Heart right ventricle (tissue), 16 donors: ENCODE data around the gene FOXC1. TPM values are rescaled to one million over a fixed set of nuclear protein-coding genes. Genes with fewer than 3 reads are reported as not detected.
A peak's percentile ranks its signal among the peaks of the same experiment; 100 is the strongest.

Experiments used
- ATAC-seq, 8 donors: fragments of 200-7000 bp; cut with Tn5 transposase; one replicate each; pipeline ENCODE4 v1.9.1; 2020; ENCODE audit warnings: mild to moderate bottlenecking in 8 of 8, moderate library complexity in 8 of 8, moderate number of reproducible peaks in 1 of 8
- DNase-seq, 2 donors: peaks; one replicate each; pipeline ENCODE4 v3.0.0-alpha.2; 2020
- H3K27ac ChIP-seq, 10 donors: fragments of 200-600 bp; sonication (generic) in 2 of 10; one replicate each; pipeline versions ENCODE4 v1.5.0 to v1.8.0; 2020 to 2022; ENCODE audit warnings: mild to moderate bottlenecking in 3 of 10
- H3K27me3 ChIP-seq, 7 donors: fragments of 200-600 bp; one replicate each; pipeline ENCODE4 v1.8.0; 2021 to 2022; ENCODE audit warnings: mild to moderate bottlenecking in 2 of 7
- H3K36me3 ChIP-seq, 9 donors: fragments of 200-600 bp; sonication (generic) in 1 of 9; one replicate each; pipeline versions ENCODE4 v1.5.0 to v1.8.0; 2020 to 2022; ENCODE audit warnings: mild to moderate bottlenecking in 2 of 9
- H3K4me1 ChIP-seq, 9 donors: fragments of 200-600 bp; sonication (generic) in 1 of 9; one replicate each; pipeline versions ENCODE4 v1.5.0 to v1.8.0; 2020 to 2022; ENCODE audit warnings: mild to moderate bottlenecking in 4 of 9
- H3K4me3 ChIP-seq, 10 donors: fragments of 200-600 bp; sonication (generic) in 2 of 10; one replicate each; pipeline versions ENCODE4 v1.5.0 to v1.8.0; 2020 to 2022; ENCODE audit warnings: mild to moderate bottlenecking in 7 of 10, moderate library complexity in 2 of 10
- H3K9me3 ChIP-seq, 11 donors: fragments of 200-600 bp in 10 of 11; sonication (generic) in 2 of 11; one replicate each; pipeline versions ENCODE4 v1.5.0 to v1.8.0; 2013 to 2022; ENCODE audit warnings: mild to moderate bottlenecking in 2 of 11, control low read depth in 1 of 11, moderate library complexity in 1 of 11
- CTCF ChIP-seq, 9 donors: fragments of 200-600 bp; sonication (generic) in 2 of 9; IDR thresholded peaks; one replicate each; pipeline versions ENCODE4 v1.5.0 to v1.8.0; 2021 to 2022; ENCODE audit warnings: antibody characterized with exemption in 9 of 9, mild to moderate bottlenecking in 5 of 9, moderate library complexity in 1 of 9
- WGBS, 2 donors: extraction: QIAGEN DNeasy Blood & Tissue Kit; methylation state at CpG; one replicate each; pipeline ENCODE4 v1.1.7; 2013; ENCODE audit warnings: inconsistent platforms in 1 of 2; 5-methylcytosine and 5-hydroxymethylcytosine counted together
- intact Hi-C, 10 donors: fragments of 100-400 bp; cut with DNase I; formaldehyde crosslinking; loops; one replicate each; pipeline versions ENCODE4 v1.11.1 to v1.14.2; 2022
- polyA plus RNA-seq, 2 donors: library from polyadenylated mRNA; stranded (reverse); fragments of 200-250 nt; gene quantifications; one replicate each; pipeline ENCODE4 v1.2.3, GENCODE V29; 2013
- total RNA-seq, 10 donors: library from RNA; stranded (reverse); fragmentation: NEBNext Ultra II Directional in 3 of 10; extraction: Animal tissue kit (Norgen Biotek cat#: 25700) in 3 of 10; gene quantifications; one replicate each; pipeline versions ENCODE4 v1.2.1 to v1.2.4, GENCODE V29; 2021 to 2023
- donor health status: Arrhythmogenic right ventricular cardiomyopathy.
- donor health status: ischemic (EF 13 %, LVEDD 7.1; RV severe dilation, severe dysfunction).
- donor health status: healthy with polysubstance abuse.
- donor health status: DM: no; HTN: yes; CAD: no.
- donor health status: DM: no; HTN: no; CAD: no.
- donor health status: ischemic (EF 25% LVEDD 6.9; RV normal size, moderate dysfunction).
- donor health status: ischemic (EF 25% LVEDD 5.7; RV mildly dilated, moderate dysfunction).
- donor health status: healthy.
- donor health status: DM: yes; HTN: yes; CAD: no.
- donor health status: Ischemic cardiomyopathy.
- donor health status: ischemic (EF 35%, LVEDD 5.7; RV mildly dilated, moderate dysfunction).
- donor health status: nonischemic (EF 11% LVEDD 7.7; RV severe dilation, severe dysfunction).
- donor health status: DM: yes; HTN: yes; CAD: no.
- donor health status: PGD.
- donor health status: ischemic (EF 29% LVEDD 5.4; RV normal size, mild dysfunction).
- donor health status: nonischemic (EF 23%, LVEDD 6.1; RV moderate dilation, normal function).

The FOXC1 gene
- total and polyA plus RNA-seq, 12 donors, result 2.8 to 7.4 (median 4.0) TPM

GRCh38 chr6:1640476-1640875 lies 30.8 kb downstream of the FOXC1 start:
- H3K36me3 ChIP-seq, result no peaks in the 10 kb centered on the region
- peaks cover 0 to 25% (median 6%) of the 10 kb centered on the region in 9 donors for H3K4me1 ChIP-seq
- no peak overlapping the region for H3K4me3 ChIP-seq
- TF ChIP-seq CTCF (IDR thresholded peaks at IDR 0.05), result no peak
- intact Hi-C loops, result no loop called here
- DNase-seq (no peak), ATAC-seq (no peak)
- no peak overlapping the region for H3K27ac ChIP-seq
- no peaks in the 10 kb centered on the region for H3K9me3 ChIP-seq
- no peaks in the 10 kb centered on the region for H3K27me3 ChIP-seq
- 91 to 93% methylated on average over 8 of the region's 8 CpGs for WGBS, 2 donors

GRCh38 chr6:1641343-1641885 lies 31.7 kb downstream of the FOXC1 start:
- peaks cover 0 to 2% (median 0%) of the 10 kb centered on the region in 7 donors for H3K27me3 ChIP-seq
- peaks cover 0 to 17% (median 2%) of the 10 kb centered on the region in 9 donors for H3K4me1 ChIP-seq
- DNase-seq (no peak), ATAC-seq (no peak)
- H3K9me3 ChIP-seq, result no peaks in the 10 kb centered on the region
- WGBS, 2 donors, result 83 to 84% methylated on average over 12 of the region's 12 CpGs
- H3K36me3 ChIP-seq, result no peaks in the 10 kb centered on the region
- intact Hi-C loops, result no loop called here
- H3K4me3 ChIP-seq, result no peak overlapping the region
- H3K27ac ChIP-seq, result no peak overlapping the region
- no peak for TF ChIP-seq CTCF (IDR thresholded peaks at IDR 0.05)

GRCh38 chr6:1643111-1643510 lies 33.4 kb downstream of the FOXC1 start:
- no peak overlapping the region for H3K27ac ChIP-seq
- intact Hi-C loops, result no loop called here
- H3K9me3 ChIP-seq, result no peaks in the 10 kb centered on the region
- DNase-seq (no peak), ATAC-seq (peak in 3 of 8 donors; percentile 34 to 52 (median 46))
- TF ChIP-seq CTCF (IDR thresholded peaks at IDR 0.05), result no peak
- no peaks in the 10 kb centered on the region for H3K36me3 ChIP-seq
- peaks cover 0 to 2% (median 0%) of the 10 kb centered on the region in 7 donors for H3K27me3 ChIP-seq
- no peak overlapping the region for H3K4me3 ChIP-seq
- WGBS, 2 donors, result 59 to 61% methylated on average over 7 of the region's 7 CpGs
- peaks cover 0 to 17% (median 2%) of the 10 kb centered on the region in 9 donors for H3K4me1 ChIP-seq

- ATAC-seq, result peak in 1 of 8 donors; percentile 18
- intact Hi-C loops, result no loop called here
- no peaks in the 10 kb centered on the region for H3K36me3 ChIP-seq
- DNase-seq, result no peak
- no peak overlapping the region for H3K4me3 ChIP-seq
- H3K27ac ChIP-seq, result no peak overlapping the region
- 88 to 89% methylated on average over 18 of the region's 18 CpGs for WGBS, 2 donors
- no peak for TF ChIP-seq CTCF (IDR thresholded peaks at IDR 0.05)
- H3K27me3 ChIP-seq, result peaks cover 0 to 2% (median 0%) of the 10 kb centered on the region in 7 donors
- peaks cover 0 to 17% (median 2%) of the 10 kb centered on the region in 9 donors for H3K4me1 ChIP-seq
- H3K9me3 ChIP-seq, result no peaks in the 10 kb centered on the region
Observed at GRCh38 chr6:1643830-1644445, 34.2 kb downstream of the FOXC1 start.
